HG03103 (cell line): ENCODE data around the gene HPS4.
"Not testable (repeated sequence)": the region's sequence is repeated elsewhere in the genome, so short reads cannot be mapped to it uniquely, and the experiment has no call there.

Experiments used
- ATAC-seq: cut with Tn5 transposase; IDR thresholded peaks from one replicate; pipeline ENCODE4 v1.9.1; 2021; ENCODE audit warnings: low read depth; ENCODE audit not compliant: unreplicated experiment

The HPS4 gene

DNA sequence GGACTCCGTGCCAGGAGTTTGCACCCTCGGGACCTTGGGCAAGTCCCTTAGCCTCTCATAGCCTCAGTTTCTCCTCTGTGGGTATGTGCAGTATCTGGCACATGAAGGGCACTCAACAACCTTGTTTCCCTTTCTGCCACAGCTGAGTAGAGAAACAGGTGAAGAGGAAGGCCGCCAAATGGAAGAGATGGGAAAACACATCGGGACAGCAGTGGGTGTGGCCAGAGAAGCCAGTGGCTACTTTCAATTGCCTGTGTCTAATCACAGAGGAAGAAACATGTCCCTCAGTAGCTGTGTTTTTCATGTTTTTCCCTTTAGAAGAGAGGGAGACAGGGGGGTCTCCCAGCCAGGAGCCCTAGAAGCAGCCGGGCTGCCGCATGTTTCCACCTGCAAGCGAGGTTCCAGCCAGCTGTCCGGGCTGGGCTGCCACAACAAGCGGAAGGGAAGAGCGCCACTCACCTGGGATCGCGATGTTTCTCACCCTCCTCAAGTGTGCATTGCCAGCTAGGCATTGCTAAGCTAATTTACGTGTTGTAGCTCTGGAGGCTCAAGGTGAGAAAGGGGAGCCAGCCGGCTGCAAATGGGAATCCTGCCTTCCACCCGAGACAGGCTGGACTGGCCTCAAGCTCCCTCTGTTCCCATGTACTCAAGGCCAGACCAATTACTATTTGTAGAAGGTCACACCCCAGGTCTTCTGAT is 37.9 kb downstream of the HPS4 start:
- ATAC-seq, result no peak

DNA sequence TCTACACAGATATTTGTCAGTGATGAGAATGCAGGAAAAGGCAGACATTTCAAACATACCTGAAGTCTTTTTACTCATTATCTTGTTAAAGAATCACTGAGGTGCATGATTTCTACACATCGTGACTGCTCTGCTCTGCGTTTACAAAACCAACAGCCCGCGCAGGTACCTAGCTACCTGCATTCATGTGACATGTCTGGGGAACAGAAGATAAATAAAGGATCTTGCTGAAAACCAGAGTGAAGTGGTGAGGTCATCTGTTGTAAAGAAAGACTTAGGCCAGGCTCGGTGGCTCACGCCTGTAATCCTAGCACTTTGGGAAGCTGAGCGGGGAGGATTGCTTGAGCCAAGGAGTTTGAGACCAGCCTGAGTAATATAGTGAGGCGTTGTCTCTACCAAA is 38.8 kb downstream of the HPS4 start:
- no peak for ATAC-seq

DNA sequence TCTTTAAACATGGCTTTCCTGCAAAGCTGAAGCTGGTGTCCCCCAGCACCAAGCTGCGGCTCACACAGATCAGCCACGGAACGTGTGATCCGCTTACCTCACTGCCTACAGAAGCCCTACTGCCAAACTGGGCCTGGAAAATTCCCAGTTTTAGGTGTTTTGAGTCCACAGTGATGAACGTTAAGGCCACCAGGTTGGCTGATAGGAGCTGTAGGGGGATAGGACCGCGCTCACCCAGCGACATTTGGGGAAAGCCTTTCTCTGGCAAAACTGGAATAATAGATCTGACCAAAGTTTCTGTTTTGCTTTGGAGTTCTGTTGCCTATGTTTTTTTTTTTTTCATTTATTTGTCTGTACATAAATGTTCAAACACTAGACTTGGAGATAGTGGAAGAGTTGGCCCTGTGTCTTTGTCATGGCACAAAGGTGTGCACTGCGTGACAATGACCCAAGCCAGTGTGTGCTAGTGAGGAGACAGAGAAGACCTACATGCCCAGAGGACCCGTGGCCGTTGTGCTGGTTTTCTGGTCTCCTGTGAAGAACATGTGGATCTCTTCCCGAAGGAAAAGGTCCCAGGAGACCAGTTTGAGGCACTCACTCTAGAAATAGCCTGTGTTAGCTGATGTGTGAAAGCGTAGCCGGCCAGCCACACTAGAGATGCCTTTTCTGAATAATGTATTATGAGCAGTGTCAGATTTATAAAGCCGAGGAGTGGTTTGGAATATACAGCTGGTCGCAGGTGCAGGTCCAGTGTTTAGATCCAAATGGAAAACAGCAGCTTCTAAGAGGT is 39.5 kb downstream of the HPS4 start:
- ATAC-seq, result no peak

DNA sequence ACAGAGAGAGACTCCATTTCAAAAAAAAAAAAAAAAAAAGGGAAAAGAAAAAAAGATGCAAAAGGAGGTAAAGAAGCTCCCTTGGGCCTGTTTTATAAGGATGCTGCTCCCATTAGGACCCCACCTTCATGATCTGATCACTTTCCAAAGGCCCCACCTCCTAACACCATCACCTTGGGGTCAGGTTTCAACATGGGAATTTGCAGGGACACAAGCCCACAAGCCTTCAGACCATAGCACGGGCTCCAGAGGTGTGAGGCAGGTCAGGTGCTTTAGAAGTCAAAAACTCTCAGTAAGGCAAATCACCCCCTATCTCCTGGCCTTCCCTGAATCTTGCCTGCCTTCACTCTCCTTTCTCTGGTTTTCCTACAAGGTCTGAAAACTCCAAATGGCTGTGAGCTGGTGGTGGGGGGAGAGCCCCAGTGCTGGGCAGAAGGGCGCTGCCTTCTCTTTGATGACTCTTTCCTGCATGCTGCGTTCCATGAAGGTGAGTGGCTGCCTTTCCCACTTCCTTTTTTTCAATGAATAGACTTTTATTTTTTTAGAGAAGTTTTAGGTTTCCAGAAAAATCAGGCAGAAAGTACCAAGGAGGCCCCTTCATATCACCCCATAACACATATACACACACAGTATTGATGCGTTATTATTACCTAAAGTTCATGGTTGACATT is 41.4 kb downstream of the HPS4 start:
- no peak for ATAC-seq

DNA sequence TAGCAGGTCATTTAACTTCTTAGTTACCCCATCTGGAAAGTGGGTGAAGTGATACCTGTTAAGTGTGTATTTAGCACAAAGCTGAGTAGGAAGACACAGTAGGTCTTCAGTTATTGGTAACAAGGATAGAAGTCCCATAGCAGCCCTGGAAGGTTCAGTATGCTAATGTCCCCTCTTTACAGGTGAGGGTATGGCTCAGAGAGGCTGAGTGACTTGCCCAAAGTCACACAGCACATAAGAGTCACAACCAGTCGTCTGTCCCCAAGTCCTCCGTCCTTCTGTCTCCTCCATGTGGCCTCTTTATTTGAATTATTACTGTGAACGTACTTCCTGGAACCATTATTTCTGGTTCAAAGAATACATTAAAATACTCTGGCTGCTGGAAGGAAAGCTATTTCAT is 44.0 kb downstream of the HPS4 start:
- no peak for ATAC-seq

DNA sequence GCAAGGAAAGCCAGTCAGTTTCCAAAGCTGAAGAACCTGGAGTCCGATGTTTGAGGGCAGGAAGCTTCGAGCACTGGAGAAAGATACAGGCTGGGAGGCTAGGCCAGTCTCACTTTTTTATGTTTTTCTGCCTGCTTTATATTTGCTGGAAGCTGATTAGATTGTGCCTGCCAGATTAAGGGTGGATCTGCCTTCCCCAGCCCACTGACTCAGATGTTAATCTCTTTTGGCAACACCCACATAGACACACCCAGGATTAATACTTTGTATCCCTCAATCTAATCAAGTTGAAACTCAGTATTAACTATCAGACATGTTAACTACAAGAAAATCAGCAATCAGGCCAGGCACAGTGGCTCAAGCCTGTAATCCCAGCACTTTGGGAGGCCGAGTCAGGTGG is 44.8 kb downstream of the HPS4 start:
- not testable (repeated sequence) for ATAC-seq

DNA sequence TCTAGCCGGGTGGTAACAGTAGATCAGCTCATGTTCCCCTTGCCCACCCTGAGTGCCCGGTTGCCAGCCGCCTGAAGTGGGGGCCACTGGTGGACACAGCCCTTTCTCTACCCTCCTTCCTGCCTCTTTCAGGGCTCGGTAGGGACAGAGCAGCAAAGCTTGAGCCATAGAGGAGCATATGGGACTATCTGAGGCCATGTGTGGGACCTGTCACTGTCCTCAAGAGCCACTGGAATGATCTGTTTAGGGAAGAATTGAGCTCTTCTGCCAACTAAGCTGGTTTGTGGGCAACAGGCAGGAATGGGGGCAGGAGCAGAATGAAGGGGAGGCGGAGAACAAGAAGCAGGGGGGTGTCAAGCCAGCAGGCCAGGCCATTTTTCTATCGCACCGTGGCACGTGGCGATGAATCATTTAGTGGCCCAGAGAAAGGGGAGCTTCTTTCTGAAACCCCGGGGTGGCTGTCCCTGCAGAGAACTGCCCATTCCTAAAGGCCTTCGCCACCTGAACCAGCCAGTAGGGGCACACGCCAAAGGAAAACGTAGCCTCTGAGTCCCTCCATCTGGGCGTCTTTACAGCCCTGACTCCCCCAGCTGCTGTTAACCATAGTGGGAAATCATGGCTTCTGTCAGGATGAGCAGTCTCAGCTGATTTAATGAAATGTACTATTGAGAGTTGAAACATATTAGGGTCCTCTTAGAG is 45.7 kb downstream of the HPS4 start:
- no peak for ATAC-seq

DNA sequence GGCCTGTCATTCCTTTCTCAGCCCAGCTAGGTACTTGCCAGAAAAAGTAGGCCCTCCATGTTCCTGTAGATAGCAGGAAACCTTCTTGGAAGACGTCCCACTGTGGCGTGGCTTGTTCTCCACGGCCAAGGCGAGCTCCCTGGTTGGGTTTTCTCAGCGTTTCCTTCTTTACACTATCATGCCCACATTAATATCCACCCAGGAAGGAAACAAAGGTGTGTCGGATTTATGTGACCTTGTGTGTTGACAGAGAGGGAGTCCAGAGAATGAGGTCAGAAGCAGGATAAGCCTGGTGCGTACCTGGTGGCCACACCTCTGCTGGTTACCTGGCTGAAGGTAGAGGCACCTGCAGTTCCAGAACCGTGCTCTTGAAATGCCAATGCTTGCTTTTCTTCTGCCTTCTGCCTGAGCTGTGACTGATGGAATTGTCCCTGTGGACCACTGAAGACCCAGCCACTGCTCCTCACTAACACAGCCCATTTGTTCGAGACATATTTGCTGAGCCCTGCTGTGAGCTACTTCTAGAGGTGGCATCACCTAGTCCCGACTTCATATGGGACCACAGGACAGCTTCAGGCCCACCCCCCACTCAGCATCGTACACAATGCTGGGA is 46.6 kb downstream of the HPS4 start:
- no peak for ATAC-seq

DNA sequence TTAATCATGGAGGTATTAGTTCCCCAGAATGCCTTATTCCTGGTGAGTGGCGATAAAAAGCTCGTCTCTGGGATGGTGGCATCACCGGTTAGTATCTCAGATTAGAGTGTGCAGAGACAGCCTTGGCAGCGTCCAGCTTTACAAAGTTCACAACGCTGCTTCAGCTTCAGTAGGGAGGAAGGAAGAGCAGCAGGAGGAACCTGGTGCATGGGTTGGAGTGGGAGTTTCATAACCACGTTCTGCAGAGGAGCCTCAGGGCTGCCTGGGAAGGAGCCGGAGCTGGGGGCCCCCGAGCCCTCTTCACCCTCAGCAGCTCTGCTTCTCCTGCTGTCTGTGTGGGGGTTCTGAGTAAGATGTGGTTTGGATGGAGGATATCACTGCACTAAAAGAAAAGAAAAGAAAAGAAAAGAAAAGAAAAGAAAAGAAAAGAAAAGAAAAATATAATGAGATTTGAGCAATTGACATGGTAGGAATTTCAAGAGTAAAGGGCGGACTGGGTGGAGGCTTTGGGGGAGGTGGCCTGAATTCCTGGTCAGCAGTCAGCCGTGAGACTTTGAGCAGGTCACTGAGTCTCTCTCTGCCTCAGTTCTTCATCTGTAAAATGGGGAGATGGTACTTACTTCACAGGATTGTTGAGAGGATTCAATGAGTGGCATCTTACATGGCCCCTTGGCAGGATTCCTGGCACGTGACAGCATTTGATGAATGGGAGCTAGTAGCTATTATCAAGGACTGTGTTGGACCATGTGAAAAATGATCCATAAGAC is 48.1 kb downstream of the HPS4 start:
- no peak for ATAC-seq

DNA sequence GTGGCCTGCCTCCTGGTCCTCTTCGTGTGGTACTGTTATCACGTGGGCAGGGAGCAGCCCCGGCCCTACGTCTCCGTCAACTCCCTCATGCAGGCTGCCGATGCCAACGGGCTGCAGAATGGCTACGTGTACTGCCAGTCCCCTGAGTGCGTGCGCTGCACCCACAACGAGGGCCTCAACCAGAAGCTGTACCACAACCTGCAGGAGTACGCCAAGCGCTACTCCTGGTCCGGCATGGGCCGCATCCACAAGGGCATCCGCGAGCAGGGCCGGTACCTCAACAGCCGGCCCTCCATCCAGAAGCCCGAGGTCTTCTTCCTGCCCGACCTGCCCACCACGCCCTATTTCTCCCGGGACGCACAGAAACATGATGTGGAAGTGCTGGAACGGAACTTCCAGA is 49.8 kb downstream of the HPS4 start:
- ATAC-seq, result no peak

DNA sequence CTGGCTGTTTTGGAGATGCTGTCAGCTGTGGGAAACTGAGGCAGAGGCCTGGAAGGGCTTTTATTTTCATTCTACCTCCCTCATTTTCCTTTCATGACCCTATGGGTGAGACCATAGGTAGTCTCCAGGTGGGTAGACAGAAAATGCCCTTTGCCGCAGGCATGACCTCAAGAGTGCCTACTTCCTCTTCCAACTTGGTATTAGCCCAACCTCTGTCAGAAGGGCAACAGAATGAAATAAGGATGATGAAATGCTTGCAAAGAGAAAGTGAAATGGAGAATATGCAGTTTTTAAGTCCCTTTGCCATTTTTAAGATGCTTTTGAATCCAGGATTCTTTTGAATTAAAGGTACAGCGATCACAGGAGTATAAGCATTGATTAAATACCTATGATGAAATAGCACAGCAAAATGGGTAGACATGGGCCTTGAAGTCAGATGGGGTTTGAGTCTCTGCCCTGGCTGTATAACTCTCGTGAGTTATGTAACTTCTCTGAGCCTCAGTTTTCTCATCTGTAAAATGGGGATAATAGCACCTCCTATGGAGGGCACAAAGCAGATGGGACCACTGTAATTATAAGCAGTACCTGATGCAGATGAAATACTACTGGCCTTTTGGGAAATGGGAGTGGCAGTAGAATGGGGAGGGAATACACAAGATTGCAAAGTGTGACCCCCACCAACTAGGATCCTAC is 50.8 kb downstream of the HPS4 start:
- ATAC-seq, result no peak

DNA sequence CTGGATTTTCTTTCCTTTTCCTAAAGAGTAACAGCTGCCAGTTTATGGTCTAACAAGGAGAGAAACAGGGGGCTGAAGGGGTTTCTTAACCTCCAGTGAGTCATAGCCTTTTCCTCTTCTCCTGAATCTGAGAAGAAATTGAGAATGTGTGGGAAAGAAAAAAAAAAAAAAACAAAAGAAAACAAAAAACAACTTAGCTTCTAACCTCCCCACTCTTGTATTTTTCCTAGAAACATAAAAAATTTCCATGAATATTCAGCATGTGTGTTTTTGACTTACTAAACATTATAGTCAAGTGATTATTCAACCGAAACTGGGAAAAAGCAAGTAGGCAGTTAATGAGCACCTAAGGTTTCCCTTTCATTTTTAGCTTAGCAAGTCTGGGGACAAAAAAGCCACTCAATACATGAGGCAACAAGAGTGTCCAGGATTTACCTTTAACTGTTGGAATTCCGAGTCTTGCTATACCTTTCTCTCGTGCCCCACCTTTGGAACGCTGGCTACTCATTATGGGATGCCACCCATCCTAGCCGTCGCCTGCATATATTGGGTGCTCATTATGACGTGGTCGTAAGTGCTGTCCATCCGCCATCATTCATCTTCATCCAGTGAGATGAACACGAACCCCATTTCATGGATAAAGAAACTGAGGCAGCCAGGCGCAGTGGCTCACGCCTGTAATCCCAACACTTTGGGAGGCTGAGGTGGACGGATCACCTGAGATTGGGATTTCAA is 52.2 kb downstream of the HPS4 start:
- no peak for ATAC-seq

DNA sequence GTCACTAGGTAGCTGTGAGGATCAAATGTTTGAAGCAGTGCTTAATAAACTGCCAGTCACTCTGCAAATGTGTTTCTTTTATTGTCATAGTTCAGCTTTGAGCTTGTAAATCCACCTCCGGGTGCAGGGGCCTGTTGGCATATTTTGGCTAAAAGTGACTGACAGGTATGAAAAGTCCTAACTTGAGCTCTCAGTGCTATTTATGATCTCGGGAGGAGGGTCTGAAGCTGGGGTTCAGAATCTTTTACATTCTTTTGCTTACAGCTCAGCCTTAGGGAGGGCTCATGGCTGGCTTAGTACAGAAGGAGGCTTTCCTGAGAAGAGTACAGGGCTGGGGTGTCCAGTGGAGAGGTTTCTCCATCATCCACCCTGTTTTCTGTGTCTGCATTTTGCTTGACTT is 53.0 kb downstream of the HPS4 start:
- ATAC-seq, result no peak

DNA sequence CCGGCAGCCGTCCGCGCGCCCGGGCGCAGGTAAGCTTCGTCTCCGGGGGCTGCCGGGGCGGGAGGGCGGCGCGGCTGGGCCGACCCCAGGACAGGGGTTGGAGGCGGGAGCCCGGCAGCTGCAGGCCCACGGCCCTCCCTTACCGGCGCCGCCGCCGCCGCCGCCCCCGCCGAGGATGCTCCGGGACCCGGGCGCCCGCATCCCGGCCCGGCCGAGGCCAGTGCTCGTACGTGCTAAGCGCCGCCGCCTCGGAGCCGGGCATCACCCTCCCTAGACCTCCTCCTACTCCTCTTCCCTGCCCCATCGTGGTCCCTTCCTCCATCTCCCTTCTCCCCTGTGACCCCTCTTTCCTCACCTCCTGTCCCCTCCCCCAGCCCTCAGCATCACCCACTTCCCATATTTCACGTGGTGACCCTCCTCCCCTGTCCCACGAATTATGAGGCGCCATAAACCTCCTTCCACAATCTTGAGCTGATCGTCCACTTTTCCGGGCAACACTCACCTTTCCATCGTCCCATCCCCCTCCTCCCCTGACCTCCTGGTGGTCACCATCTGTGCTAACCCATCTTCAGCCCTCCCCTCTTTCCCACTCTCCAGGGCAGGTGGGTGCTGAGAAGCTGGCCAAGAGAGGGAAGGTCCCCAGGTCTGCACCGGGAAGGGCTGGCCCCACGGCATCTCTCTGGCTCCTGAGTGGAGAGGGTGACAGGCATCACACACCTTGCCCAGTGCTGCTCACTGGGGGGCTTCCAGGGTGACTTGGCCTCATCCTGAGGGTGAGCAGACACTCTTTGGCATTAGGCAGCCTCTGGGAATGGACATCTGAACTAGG is 53.9 kb downstream of the HPS4 start:
- ATAC-seq, result no peak

DNA sequence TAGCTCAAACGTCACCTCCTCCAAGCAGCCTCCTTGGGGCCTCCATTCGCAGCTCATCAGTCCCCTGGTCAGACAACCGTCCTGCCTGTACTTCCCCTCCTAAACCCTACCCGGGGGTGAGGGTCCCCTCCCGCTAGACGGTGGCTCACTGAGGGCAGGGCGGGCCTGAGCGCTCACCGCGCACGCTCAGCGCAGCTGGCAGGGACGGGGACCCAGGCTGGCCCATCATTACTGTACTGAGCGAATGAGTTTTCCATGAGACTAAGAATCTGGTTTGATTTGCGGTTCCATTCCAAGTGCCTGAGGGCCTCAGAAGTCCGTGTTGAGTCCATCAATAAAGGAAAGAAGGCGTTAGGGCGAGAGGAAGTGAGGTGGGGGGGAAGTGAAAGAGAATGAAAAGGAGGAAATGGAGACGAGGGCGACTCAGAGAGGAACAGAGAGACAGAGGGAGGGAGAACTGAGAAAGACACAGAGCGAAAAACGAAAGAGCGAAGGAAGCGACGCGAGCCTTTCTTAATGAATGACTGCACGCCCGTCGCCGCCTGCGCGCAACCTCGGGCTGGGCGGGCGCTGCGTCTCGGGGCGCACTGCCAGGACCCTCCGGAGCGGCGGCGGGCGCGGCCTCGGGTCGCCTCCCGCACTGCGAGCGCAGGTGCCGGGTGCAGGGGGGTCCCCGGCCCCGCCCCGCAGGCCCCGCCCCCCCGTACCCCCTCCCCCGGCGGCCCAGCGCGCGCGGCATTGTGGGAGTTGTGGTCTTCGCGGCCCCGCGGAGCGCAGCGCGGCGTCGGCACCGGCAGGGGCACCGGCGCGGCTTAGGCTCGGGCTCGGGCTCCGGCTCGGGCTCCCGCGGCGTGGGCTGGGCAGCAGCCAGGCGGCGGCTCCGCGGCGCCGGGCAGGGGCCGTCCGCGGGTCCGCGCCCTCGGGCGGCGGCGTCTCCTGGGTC is 54.8 kb downstream of the HPS4 start, which contains the start of gene ASPHD2:
TSS of gene ASPHD2 (plus strand) at position 746 of the 943 bp plus-strand sequence. CDS start 4,356 bp downstream, outside the sequence.
- ATAC-seq, result peak; percentile 57

DNA sequence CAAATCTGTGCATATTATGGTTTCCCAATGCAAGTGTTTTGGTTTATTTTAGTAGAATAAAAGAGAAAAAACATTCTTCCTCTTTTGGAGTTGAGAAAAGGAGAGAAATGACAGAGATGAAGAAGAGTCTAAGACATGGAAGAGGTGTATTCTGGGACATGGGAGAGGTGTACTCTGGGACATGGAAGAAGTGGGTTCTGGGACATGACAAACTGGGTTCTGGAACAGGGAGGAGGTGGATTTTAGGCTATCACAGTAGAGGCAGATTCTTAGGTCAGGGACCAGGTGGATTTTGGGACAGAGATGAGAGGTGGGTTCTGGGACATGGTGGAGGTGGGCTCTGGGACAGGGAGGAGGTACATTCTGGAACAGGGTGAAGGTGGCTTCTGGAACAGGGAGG is 56.7 kb downstream of the HPS4 start:
- ATAC-seq, result no peak

DNA sequence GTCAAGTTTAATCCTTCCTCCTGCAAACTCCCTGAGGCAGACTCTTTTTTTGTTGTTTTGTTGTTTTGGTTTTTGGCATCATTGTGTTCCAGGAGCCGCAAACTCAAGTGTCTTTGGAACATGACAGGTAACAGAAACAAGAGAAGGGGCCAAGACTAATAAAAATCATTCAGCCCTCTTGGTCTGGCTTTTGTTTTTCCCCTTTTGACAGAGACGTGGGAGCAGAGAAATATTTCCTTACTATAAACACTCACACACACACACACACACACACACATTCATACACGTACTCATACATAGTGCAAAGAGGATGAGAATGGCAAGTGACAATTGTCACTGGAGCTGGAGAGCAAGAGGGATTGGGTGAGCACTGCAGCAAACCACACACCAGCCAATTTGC is 65.0 kb downstream of the HPS4 start:
- no peak for ATAC-seq
